ENCODE data around the gene C10orf88.

The C10orf88 gene, protein sequence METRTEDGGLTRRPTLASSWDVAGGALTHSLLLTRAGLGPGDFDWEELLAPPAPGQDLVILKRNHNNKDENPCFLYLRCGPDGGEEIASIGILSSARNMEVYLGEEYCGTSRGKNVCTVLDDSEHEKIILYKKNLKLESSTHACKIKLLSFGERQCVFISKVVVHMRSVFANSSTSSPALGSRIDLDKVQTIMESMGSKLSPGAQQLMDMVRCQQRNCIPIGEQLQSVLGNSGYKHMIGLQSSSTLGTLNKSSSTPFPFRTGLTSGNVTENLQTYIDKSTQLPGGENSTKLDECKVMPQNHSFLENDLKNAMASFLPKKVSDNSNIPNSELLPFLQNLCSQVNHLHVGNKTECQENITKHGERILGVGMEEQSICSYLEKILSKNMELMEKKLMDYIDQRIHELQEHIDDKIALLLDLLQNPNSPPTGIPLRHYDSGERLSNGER

DNA sequence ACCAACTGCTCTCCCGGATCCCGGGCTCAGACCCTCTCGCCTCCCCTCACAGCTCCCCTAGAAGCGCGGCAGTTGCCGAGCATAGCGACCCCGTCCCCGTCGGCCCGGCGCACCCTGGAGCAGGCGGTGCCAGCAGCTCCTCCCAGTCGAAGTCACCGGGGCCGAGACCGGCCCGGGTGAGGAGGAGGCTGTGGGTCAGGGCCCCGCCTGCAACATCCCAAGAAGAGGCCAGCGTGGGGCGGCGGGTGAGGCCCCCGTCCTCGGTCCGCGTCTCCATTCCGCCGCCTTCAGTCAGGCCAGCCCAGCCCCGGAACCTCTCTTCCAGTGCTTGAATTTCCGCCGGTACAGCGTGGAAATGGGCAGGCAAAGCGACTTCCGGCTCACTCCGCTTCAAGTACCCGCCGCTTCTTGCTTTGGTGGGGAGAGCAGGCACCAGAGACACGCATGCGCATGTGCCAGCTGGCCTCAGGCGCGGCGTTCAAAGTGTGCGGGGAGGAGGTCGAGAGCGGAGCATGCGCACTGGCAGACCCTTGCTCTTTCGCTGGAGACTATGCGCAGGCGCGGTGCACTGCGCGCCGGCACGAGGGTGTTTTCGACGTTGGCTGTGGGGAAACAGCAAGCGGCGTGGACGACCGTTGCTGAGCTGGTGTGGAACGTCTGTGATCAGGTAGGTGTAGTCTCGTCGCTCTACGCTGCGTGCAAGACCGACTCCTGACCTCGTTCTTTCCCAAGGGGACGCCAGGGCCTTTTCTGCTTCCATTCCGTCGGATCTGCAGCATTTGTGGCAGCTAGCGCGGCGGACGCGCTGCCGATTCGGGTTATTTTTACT lies at the start of gene C10orf88:
C10orf88 (minus strand) TSS at position 326 of the 829 bp plus-strand sequence; CDS start at position 277, 49 bp downstream.
- DNase-seq (ENCODE audit: low read depth, low spot score) = peak; percentile 92

DNA sequence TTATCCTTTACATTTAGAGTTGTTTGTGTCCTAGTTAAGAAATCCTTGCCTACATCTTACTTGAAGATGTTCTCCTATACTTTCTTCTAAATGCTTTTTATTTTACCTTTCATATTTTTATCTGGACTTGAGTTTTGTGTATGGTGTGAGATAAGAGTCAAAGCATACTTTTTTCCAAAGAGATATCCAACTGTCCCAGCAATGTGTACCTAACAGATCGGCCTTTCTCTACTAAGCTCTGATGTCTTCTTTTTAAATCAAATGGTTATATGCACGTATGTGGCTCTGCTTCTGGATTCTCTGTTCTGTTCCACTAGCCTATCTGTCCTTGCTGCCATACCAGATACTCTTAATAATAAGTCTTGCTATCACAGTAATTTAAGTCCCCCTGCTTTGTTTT lies 47.3 kb upstream of the C10orf88 start:
- no peak for DNase-seq (ENCODE audit: low read depth, low spot score)

GRCh38 chr10:123000155-123000554 lies 46.1 kb upstream of the C10orf88 start:
- DNase-seq (ENCODE audit: low read depth, low spot score) = no peak

- no peak for DNase-seq (ENCODE audit: low read depth, low spot score)
These were observed 45.3 kb upstream of the C10orf88 start for GRCh38 chr10:122999347-122999746.

- DNase-seq (ENCODE audit: low read depth, low spot score) = no peak
These were observed 44.9 kb upstream of the C10orf88 start for GRCh38 chr10:122998934-122999333.

GRCh38 chr10:122998360-122998917 lies 44.4 kb upstream of the C10orf88 start:
- no peak for DNase-seq (ENCODE audit: low read depth, low spot score)

- DNase-seq (ENCODE audit: low read depth, low spot score) = no peak
These were observed 43.8 kb upstream of the C10orf88 start for GRCh38 chr10:122997864-122998263.

DNA sequence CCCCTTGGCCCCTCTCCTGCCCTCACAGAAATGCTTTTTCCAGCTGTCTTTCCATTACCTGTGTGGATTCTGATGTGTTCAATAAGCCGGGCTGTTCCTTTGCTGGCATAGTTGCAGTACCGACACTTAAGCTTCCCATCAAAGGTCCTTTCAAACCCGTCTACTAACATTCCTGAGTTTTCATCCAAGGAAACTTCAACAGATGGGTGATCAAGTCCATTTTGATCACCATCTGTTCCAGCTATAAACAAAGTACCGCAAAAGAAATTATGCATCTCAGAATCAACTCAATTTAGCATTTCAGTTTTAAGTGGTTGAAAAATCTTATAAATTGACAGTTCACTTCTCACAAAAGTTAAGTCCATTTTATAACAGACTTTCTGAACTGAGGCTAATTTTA lies 41.9 kb upstream of the C10orf88 start:
- no peak for DNase-seq (ENCODE audit: low read depth, low spot score)

- no peak for DNase-seq (ENCODE audit: low read depth, low spot score)
These were observed 39.8 kb upstream of the C10orf88 start for GRCh38 chr10:122993797-122994336.

DNA sequence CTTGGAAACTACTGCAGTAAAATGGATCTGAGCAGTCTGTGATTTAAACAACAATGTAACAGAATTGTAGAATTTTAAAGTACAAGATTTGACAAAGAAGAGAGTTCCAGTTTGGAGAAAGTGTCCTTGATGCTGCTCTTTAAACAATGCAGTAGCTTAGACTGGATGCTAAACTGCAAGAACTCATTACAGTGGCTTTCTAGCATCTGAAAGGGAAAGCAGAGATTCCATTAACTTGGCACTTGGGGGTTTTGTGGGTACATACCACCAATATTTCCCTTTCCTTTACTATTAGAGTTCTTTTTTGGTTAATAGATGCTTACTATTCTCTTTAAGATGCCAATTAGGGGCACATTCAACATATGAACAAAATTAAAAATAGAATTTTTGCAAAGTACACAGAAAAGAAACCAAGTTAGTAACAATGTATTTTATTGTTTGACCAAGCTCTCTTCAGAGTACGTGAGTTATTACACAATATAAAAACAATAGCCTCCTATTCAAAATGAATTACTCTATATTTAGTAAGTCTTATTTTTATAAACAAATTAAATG lies 38.1 kb upstream of the C10orf88 start:
- DNase-seq (ENCODE audit: low read depth, low spot score) = no peak

DNA sequence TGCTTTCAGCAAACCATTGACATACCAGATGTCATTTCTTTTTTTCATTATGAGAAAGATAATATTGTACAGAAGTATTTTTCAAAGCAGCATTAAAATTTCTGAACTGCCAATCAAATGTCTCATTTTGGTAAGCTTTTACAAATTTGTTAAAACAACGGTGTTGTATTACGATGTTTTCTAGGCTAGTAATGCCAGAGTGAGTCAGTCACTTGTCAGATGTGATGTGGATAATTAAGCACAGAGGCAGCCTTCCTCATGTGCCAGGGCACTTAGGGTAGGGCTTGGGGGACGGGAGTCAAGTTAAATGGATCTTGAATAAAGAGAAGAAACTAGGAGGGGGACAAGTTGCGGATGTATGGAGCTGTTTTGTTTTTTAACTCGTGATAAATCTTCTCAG lies 36.3 kb upstream of the C10orf88 start:
- no peak for DNase-seq (ENCODE audit: low read depth, low spot score)

DNA sequence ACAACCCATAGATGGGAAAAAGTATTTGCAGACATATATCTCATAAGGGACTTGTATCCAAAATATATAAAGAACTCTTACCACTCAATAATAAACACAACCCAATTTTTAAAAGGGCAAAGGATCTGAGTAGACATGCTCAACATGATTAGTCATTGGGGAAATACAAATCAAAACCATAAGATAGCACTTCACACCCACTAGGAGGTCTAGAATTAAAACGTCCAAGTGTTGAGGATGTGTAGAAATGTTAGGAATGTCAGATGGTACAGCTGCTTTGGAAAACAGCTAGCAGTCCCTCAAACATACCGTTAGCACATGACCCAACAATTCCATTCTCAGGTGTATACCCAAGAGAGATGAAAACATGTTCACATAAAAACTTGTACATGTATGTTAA lies 34.5 kb upstream of the C10orf88 start:
- DNase-seq (ENCODE audit: low read depth, low spot score) = no peak

DNA sequence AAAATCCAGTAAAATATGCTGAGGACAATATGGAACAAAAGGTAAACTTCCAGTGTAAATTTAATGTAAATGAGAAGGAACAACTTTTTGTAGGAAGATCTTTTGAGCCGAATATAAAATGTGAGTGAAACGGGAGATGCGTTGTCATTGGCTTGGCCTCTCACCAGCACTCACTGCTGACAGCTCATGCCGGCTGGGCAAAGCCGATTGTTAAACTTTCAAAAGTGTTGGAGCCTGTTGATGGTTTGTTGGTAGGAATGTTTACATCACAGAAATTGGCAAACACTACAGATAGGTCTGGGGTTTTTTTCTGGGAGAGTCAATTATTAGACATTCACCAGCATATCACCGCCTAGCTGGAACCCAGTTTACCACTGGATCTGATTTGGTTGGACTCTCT lies 32.3 kb upstream of the C10orf88 start:
- DNase-seq (ENCODE audit: low read depth, low spot score) = no peak

DNA sequence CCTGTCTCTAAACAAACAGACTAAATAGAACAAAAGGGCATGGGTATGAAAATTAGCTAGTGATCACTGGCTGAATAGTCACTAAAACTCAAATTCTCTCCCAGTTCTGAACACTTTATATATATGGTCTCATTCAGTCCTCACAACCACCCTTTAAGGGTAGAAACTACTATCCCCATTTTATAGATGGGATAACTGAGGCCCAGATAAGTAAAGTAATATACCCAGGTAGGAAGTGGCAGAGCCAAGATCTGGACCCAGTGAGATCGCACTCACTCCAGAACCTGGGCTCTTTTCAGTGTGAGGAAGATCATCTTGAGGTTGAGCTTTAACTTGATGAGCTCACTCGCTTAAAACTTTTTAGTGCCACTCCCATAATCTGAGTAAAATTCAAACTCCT lies 30.7 kb upstream of the C10orf88 start:
- no peak for DNase-seq (ENCODE audit: low read depth, low spot score)

- DNase-seq (ENCODE audit: low read depth, low spot score) = no peak
These were observed 29.9 kb upstream of the C10orf88 start for GRCh38 chr10:122983898-122984297.

DNA sequence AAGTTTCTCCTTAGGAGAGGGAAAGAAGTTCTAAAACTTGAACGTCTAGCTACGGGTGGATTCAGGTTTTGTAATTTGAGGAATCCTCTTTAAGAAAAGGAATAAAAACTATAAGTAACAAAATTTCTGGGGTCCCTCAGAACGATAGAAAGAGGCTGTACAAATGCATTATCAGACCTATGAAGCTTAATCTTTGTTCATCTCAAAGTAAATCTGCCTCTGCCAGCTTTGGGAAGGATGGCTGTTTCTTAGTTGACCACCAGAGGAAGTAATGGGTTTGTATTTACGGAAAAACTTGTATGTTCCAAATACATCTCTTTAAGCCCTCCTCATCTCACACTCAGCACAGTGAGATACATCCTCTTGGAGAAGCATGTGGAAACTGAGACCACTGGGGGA lies 27.0 kb upstream of the C10orf88 start:
- DNase-seq (ENCODE audit: low read depth, low spot score) = no peak

- DNase-seq (ENCODE audit: low read depth, low spot score) = peak; percentile 50
These were observed 26.4 kb upstream of the C10orf88 start, which contains the start of gene PSTK for GRCh38 chr10:122980209-122981065. TSS of gene PSTK (plus strand) at chr10:122980401. CDS start at chr10:122980480, 79 bp downstream.

DNA sequence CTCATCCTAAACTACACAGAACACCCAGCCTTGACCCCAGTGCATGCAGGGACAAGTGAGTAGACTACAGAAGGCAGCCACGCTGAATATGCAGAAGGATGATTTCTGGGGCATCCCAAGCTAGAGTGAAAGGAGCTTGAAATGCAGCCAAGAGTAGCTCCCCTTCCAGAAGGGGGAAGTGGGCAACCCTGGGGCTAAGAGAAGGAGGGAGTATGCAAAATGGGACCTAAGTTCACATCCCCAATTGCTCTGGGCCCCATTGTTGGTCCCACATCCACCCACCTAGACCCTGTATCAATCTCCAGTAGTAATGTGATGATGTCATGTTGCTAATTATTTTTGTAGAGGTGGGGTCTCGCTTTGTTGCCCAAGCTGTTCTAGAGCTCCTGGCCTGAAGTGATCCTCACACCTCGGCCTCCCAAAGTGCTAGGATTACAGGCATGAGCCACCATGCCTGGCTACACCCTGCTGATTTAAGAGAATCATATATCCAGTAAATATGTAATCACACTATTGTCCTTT lies 20.6 kb upstream of the C10orf88 start:
- no peak for DNase-seq (ENCODE audit: low read depth, low spot score)

- no peak for DNase-seq (ENCODE audit: low read depth, low spot score)
These were observed 20.0 kb upstream of the C10orf88 start for GRCh38 chr10:122974023-122974422.

DNA sequence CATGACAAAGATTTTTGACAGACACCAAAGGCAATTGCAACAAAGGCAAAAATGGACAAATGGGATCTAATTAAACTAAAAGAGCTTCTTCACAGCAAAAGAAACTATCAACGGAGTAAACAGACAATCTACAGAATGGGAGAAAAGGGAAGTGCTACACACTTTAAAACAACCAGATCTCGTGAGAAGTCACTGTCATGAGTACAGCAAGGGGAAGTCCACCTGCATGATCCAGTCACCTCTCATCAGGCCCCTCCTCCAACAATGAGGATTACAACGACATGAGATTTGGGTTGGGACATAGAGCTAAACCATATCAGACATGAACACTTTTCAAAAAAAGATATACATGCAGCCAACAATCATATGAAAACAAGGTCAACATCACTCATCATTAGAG lies 14.7 kb upstream of the C10orf88 start:
- DNase-seq (ENCODE audit: low read depth, low spot score) = no peak
